ENCODE measurements around the gene TMEM143.
"Not testable (repeated sequence)": the region's sequence is repeated elsewhere in the genome, so short reads cannot be mapped to it uniquely, and the experiment has no call there.

The TMEM143 gene

DNA sequence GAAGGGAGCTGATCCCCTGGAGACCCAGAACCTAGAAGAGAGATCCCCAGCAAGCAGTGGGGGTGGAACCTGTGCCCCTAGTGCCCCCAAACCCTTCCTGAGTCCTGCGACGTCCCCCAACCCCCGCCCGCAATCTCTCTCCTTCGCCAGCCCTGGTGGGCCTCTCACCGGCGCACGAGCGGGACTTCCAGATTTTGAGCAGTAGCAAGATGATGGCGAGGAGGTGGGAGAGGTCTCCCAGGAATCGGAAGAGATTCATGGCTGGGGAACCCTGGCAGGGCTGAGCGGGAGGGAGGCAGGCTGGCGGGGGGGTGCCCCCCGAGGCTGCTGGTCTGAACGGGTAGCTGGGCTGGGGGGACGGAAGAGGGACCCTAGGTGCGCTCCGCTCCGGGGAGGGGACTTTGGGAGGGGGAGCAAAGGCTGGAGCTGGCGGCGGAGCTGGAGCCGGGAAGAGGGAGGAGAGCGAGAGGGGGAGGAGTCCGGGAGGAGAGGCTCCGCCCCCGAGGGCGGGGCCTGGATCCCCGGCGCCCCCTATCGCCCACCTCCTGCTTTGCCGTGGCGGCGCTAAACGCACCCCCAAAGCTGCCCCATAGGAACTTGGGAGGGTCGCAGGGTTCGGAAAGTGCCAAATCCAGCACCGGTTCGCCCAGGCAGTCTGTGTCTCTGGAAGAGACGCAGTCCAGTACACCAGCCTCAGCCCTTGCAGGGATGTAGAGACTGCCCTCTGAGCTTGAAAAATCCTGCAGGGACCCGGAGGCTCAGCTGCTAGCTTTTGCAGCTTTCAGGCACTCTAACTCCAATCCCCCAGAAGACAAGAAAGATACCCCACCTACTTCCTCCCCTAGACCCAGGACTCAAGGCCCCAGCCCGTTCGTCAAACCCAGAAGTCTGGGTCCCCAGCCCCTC, 27.6 kb upstream of the TMEM143 start, which contains the start of gene KDELR1:
Gene KDELR1, minus strand, starts transcription at position 452 of the 906 bp plus-strand sequence. Its CDS starts 193 bp downstream, at position 259.
- DNase-seq (ENCODE audit: low read depth in 4 of 4, low spot score in 1 of 4) = peak; percentile 47 to 65 (median 53)

DNA sequence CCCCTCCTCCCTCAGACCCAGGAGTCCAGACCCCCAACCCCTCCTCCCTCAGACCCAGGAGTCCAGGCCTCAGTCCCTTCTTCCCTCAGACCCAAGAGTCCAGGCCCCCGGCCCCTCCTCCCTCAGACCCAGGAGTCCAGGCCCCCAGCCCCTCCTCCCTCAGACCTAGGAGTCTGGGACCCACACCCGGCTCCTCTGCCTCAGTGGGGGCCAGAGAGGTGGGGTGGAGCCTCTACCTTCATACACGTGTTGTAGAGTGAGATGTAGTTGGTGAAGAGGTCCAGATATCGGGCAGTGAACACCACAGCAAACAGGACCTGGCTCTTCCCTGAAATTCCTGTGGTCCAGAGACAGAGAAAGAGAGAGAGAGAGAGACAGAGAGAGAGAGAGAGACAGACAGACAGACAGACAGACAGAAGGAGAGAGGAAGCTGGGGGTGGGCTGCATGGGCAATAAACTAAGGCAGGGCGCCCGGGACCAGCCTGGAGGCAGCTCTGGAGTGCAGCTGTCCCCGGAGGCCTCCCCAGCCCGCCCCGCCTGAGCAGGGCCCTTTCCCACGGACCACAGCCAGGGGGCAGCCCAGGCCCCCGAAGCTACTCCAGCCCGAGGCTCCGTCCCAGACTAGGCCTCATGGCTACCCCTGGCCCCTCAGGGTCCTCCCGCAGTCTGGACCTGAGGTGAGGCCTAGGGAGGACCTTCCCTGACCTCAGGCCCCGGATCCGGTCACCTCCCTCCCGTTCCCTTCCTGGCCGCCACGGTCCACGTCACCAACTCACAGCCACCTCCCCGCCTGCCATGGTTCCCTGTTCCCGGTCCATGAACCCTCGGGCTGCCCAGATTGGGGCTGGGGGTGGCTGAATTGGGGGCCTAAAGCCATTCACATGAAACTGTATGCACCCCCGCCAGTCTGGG, 26.7 kb upstream of the TMEM143 start:
- DNase-seq (ENCODE audit: low read depth in 4 of 4, low spot score in 1 of 4) = peak in 2 of 4 experiments; percentile 41 to 53

DNA sequence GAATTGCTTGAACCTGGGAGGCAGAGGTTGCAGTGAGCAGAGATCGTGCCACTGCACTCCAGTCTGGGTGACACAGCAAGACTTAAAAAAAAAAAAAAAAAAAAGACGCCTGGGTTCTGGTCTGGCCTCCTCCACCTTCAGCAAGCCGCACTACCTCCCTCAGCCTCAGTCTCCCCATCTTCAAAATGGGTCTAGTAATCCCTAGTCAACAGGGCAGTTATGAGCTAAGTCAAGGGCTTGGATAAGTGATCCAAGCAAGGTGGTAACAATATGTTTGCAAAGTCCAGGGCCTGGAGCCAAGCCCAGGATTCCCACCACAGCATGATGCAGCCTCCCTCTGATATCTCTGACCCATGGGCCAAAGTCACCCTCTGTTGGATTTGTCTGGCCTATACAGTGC, 23.2 kb upstream of the TMEM143 start:
- no peak for DNase-seq (ENCODE audit: low read depth in 4 of 4, low spot score in 1 of 4)

DNA sequence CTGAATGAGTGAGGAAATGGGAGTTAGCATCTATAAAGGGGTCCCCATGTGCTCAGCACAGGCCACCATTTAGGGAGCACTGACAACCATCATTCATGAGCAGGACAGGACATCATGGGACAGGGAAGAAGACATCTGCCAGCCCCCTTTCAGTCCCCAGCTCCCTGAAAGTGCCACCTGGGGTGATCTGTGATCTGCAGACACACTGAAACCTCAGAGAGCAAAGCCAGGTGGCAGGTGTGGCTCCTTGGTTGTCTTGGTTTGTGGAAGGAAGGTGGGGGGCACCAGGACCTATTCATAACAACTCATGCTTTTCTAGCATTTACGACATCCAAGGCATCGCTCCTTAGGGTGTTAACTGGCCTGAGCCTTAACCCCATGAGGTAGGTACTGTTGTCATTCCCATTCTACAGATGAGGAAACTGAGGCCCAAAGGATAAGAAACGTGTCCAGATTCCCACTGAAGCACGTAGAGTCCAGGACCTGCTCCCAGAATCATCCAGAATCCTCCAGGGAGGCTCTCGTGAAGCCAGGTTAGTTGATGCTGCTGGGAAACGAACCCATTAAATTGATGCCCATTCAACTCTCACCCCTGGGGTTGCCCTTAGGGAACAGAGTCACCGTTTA, 21.8 kb upstream of the TMEM143 start:
- DNase-seq (ENCODE audit: low read depth in 4 of 4, low spot score in 1 of 4) = no peak

DNA sequence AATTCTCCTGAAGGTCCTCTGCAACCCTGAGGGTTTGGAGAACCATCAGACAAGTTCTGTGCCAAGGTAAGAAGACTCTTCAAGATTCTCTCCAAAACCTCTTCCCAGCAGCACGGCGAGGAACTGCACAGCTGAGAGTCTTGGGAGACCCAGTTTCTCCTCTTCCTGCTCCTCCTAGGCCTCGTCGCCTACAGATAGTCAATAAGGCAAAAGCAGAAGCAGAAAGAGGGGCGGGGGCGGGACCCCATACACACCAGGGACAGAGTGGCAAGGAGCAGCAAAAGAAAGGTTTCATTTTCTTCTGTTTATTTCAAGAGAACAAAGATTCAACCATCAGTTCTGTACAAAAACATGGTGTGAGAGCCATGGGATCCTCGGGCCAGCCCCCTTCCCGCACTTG, 18.5 kb upstream of the TMEM143 start:
- DNase-seq (ENCODE audit: low read depth in 4 of 4, low spot score in 1 of 4) = no peak

DNA sequence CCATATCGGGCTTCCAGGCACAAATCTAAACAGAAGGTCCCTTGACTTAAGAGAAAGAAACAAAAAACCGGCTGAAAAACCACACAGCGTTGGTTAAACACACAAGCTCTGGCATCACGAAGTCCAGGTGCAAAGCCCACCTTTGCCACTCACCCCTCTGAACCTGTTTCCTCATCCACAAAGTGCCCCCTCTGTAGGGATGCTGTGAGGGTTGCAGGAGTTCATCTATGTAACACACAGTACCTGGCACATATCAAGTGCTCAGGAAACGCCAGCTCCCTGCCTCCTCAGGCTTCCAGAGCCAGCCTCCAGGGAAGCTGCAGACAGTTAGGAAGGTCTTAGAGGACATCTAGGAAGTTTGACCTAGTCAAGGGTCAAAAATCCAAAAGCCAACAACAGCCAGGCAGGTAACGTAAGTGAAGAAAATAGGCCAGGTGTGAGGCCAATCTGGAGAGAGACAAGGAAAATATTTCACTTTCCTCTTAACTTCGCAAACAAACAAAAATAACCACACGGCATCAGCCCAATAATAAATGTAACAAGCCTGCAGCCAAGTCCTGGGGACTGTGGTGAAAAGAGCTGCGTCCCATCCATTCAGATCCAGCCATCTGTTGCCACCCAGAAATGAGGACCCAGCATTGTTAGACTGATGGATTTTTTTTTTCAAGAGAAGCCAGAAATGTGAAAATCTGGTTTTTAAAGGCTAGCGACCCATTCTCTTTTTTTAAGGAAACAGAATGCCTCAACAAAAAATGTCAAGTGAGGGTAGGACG, 17.6 kb upstream of the TMEM143 start:
- no peak for DNase-seq (ENCODE audit: low read depth in 4 of 4, low spot score in 1 of 4)

DNA sequence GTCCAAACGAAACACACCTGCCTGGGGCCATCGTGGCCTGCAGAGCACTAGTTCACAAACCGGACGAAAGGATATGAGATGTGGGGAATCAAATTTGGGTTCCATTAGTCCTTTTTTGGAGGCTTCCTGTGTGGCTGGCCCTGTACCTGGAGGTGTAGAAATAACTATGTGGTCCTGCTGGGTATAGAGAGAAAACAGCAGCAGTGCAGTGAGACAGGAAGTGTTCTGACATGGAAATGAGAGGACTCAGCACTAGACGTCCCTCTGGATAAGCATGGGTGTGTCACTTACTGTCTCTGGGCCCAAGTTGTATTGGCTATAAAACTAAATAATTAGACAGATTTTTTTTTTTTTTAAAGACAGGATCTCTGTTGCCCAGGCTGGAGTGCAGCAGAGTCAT, 15.3 kb upstream of the TMEM143 start:
- no peak for DNase-seq (ENCODE audit: low read depth in 4 of 4, low spot score in 1 of 4)

DNA sequence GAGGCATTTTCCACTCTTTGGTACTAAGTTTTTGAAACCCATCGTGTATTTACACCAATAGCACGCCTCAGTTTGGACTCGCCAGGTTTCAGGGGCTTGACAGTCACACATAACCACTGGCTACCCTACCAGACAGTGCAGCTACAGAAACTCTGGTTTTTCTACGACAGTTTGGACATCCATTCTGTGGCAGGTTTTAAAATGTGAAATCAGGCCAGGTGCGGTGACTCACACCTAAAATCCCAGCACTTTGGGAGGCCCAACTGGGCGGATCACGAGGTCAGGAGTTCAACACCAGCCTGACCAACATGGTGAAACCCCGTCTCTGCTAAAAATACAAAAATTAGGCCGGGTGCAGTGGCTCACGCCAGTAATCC, 14.4 kb upstream of the TMEM143 start:
- no peak for DNase-seq (ENCODE audit: low read depth in 4 of 4, low spot score in 1 of 4)

DNA sequence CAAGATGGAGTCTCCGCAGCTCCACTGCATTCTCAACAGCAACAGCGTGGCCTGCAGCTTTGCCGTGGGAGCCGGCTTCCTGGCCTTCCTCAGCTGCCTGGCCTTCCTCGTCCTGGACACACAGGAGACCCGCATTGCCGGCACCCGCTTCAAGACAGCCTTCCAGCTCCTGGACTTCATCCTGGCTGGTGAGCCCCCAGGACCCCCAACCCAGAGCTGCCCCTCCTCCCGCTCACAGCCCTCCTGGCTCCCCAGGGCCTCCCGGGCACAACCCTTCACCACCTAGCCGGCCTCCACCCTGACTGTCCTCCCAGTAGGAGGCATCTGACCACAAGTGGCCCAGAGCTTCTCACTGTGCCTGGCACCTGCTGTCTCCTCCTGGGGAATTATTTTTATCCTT, 9.8 kb upstream of the TMEM143 start:
- DNase-seq (ENCODE audit: low read depth in 4 of 4, low spot score in 1 of 4) = no peak

DNA sequence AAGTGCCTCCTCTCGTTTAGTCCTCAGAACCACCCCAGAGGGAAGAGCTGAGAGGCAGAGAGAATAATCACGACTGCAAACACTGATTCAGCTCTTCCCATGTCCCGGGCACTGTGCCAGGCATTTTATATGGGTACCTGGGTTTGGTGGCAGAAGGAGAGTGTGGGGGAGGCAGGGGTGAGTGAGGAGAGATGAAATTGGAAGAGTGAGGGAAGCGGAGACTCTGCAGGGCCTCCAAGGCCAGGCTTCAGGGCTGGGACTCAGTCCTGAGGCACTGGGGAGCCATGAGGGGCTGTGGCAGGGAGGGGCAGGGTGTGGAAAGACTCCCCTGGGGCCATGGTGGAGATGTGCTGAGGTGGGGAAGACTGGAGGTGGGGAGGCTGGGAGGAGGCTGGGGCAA, 9.2 kb upstream of the TMEM143 start:
- no peak for DNase-seq (ENCODE audit: low read depth in 4 of 4, low spot score in 1 of 4)

DNA sequence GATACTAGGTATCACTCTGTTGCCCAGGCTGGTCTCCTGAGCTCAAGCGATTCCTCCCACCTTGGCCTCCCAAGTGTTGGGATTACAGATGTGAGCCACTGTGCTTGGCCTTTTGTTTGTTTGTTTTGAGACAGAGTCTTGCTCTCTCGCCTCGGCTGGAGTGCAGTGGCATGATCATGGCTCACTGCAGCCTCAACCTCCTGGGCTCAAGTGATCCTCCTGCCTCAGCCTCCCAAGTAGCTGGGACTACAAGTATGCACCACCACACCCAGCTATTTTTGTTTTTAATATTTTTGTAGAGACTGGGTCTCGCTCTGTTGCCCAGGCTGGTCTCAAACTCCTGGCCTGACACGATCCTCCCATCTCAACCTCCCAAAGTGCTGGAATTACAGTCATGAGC, 8.0 kb upstream of the TMEM143 start:
- not testable (repeated sequence) for DNase-seq (ENCODE audit: low read depth in 4 of 4, low spot score in 1 of 4)

DNA sequence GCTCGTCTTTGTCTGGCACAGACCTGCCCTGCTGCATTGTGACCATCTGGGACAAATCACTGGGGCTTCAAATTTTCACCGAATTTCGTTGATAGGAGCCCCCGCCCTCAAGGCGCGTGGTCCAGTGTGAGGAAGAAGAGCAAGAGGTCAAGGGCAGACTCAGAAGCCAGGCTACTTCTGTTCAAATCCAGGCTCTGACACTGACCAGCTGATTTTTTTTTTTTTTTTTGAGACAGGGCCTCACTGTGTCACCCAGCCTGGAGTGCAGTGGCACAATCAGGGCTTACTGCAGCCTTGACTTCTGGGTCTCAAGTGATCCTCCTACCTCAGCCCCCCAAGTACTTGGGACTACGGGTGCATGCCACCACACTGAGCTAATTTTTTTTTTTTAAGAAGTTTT, 7.6 kb upstream of the TMEM143 start:
- no peak for DNase-seq (ENCODE audit: low read depth in 4 of 4, low spot score in 1 of 4)

DNA sequence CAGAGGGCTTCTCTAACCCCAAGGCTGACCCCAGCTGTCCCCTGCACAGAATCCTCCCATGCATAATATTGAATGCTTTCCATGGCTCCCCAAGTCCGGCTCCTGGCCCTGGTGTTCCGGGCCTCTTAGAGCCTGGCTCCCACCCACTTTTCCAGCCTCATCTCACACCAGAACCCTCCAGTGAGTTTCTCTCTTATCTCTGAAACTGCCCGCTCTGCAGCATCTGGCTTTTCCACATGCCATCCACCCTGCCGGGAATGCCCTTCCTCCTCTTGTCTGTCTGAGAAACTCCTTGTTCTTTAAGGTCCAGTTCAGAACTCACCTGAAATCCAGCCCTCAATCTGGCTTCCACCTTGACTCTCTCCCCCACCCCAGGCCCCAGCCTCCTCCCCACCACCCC, 7.2 kb upstream of the TMEM143 start:
- DNase-seq (ENCODE audit: low read depth in 4 of 4, low spot score in 1 of 4) = no peak

DNA sequence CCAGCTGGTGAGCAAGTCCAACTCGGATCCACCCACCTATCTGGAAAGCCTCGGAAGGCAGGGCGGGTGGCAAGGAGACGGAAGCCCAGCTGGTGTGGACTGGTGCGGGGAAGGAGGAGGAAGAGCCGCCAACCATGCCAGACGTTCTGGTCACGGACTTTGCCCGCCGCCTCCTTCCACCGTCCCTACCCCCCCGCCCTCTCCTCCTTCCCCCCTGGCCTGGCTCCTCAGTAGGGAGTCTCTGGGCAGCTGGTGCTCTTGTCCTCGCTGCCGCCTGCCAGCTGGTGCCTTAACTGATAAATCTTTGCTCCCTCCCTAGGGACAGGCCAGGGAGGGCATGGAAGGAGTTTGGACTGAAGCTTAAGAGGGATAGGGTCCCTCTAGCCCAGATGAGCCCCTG, 5.2 kb upstream of the TMEM143 start:
- DNase-seq (ENCODE audit: low read depth in 4 of 4, low spot score in 1 of 4) = no peak

DNA sequence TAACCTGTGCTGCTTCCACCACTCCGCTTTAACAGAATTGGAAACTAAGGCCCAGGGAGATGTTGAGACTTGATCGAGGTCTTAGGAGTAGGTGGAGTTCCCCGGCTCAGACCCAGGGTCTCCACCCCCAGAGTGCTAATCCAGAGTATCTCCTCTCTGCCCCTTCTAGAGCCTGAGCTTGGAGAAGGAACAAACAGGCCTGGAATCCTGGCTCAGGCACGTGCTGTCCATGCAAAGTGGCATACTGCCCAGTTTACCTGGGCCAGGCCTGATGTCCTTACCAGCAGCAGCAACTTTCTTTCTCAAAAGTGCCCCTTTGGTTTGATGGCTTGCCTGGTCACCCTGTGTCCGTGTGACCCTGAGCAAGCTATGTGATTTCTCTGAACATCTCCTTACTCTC, 4.1 kb upstream of the TMEM143 start:
- no peak for DNase-seq (ENCODE audit: low read depth in 4 of 4, low spot score in 1 of 4)

DNA sequence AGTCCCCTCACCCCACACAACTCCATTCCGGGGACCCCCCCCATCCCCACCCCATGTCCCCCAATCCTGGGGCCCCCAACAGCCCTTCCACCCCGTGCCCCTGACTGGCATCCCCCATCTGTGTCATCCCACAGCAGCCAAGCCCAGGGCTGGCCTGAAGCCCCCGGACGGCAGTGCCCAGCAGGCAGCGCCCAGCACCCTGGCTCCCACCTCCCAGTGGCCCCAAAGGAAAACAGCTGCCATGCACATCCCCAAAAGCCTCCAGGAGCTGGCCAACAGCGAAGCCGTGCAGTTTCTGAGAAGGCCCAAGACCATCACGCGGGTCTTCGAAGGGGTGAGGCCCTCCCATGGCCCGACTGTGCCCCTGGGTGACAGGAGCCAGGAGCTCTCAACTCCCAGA, 1.9 kb upstream of the TMEM143 start:
- no peak for DNase-seq (ENCODE audit: low read depth in 4 of 4, low spot score in 1 of 4)

DNA sequence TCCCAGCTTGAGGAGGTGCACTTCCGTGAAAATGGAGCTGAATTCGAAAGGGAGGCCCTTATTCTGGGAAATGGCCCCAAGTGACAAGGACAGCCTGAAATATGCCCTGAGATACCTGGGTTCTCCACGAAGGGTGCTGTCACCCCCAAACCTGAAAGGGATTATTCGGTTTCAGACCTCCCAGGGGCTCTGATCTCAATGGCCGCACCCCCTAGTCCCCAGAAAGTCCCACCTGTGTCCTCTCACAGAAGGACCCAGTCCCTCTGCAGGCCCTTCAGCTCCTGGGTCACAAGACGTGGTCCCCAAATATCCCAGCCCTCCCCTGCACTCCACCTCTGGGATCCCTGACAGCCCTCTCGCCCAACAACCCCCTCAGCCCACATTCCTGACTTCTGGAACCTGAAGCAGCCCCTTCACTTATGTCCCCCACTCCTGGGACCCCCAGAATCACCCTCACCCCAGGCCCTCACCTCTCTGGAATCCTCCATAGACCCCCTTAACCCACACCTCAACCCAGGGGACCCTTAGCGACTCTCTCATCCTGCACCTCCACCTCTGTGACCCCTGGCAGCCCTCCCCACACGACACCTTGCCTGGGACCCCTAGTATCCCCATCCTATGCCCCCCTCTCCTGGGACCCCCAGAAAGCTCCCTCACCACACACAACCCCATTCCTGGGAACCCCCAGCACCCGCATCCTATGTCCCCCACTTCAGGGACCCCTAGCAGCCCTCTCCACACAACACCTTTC, 1.0 kb upstream of the TMEM143 start:
- no peak for DNase-seq (ENCODE audit: low read depth in 4 of 4, low spot score in 1 of 4)

DNA sequence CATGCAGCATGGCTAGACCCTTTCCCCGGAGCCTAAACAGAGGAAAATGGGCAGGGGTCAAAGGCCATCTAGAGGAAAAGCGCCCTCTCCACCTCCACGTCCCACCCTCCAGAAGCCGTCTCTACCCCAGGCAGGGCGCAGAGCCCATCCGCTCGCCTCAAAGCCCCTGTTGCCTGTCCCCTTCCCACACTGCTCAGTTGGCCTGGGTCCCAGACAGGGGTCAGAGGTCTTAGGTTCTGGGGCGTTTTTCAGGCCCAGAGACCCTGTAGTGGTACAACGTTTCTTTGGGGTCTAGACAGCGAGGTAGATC, 285 bp downstream of the TMEM143 start:
- peak in 1 of 4 experiments; percentile 14 for DNase-seq (ENCODE audit: low read depth in 4 of 4, low spot score in 1 of 4)

DNA sequence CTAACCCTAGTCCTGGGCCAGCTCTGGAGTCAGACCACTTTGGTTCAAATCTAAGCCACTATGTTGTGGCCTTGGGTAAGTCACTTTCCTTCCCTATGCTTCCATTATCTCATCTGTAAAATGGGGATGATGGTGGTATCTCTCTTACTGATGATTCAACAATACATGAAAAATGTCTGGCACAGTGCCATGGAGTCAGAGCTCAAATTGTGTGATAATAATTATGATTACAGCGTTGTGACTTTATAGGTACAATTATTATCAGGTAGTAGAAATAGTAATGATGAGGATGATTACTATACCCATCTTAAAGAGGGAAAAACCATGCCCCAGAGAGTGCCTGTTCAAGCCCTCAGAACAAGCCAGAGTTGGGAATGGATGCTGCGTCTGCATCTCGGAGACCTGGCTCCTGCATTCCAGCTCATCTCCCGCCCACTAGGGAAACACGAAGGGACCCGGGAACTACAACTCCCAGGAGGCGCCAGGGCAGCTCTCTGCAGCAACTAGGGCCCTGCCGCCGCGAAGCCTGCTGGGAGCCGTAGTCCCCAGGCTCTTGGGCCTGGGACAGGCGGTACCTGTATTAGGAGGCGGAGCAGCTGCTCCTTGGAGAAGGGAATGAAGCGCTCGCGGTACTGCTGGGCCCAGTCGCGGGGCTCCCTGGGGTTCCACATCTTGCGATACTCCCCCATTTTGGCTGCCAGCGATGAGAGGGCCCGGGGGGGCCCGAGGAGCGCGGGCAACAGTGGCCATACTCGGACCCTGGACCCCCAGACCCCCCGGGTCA, 832 bp downstream of the TMEM143 start:
- DNase-seq (ENCODE audit: low read depth in 4 of 4, low spot score in 1 of 4) = peak; percentile 69 to 89 (median 76)
